Measurements from ENCODE around the gene OLIG2.

Gene OLIG2

GRCh38 chr21:33019885-33020557, 5.7 kb upstream of the OLIG2 start:
- DNase-seq (ENCODE audit: low read depth in 2 of 2, low spot score in 1 of 2): no peak

GRCh38 chr21:33020558-33021100, 5.1 kb upstream of the OLIG2 start:
- no peak for DNase-seq (ENCODE audit: low read depth in 2 of 2, low spot score in 1 of 2)

GRCh38 chr21:33021150-33021549, 4.6 kb upstream of the OLIG2 start:
- DNase-seq (ENCODE audit: low read depth in 2 of 2, low spot score in 1 of 2): no peak

DNA sequence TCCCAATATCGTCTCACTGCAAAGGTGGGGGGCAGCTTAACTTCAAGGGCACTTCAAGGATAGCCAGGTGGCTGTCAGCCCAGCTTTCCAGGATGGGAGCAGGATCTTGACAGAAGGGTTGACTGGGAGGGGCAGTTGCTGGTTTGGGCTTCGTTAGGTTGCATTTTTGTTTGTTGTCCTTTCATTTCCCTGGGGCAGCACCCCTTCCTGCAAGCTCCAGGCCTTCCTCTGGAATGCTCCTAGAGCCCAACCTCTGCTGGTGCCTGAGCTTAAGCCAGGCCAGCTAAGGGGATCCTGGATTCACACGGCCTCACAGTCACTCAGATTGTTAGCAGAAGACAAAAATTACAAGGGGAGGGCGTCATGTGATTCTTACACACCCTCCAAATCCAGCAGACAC, 4.1 kb upstream of the OLIG2 start:
- DNase-seq (ENCODE audit: low read depth in 2 of 2, low spot score in 1 of 2): no peak

DNA sequence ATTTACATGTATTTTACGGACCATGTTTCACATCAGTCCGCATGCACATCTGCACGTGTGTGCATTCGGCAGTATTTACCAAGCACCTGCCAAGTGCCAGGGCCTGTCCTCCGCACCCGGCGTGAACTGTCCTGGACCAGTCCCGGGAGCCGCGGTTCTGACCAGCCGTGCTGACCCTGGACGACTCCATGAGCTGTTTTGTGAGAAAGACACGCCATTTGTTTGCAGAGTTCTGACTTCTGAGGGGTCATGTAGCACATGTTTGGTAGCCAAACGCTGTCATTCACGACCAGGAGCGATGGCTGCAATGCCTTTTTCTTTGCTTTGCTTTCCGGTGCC, 3.3 kb upstream of the OLIG2 start:
- no peak for DNase-seq (ENCODE audit: low read depth in 2 of 2, low spot score in 1 of 2)

- no peak for DNase-seq (ENCODE audit: low read depth in 2 of 2, low spot score in 1 of 2)
Measured at GRCh38 chr21:33022828-33023573, 2.7 kb upstream of the OLIG2 start.

GRCh38 chr21:33023574-33024200, 2.0 kb upstream of the OLIG2 start:
- DNase-seq (ENCODE audit: low read depth in 2 of 2, low spot score in 1 of 2): no peak

GRCh38 chr21:33024201-33025103, 1.3 kb upstream of the OLIG2 start:
- DNase-seq (ENCODE audit: low read depth in 2 of 2, low spot score in 1 of 2): no peak

DNA sequence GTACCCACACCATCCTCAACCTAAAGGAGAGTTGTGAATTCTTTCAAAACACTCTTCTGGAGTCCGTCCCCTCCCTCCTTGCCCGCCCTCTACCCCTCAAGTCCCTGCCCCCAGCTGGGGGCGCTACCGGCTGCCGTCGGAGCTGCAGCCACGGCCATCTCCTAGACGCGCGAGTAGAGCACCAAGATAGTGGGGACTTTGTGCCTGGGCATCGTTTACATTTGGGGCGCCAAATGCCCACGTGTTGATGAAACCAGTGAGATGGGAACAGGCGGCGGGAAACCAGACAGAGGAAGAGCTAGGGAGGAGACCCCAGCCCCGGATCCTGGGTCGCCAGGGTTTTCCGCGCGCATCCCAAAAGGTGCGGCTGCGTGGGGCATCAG, 638 bp upstream of the OLIG2 start:
- DNase-seq (ENCODE audit: low read depth in 2 of 2, low spot score in 1 of 2): no peak

- no peak for DNase-seq (ENCODE audit: low read depth in 2 of 2, low spot score in 1 of 2)
Measured at GRCh38 chr21:33026443-33026858, 716 bp downstream of the OLIG2 start.

- DNase-seq (ENCODE audit: low read depth in 2 of 2, low spot score in 1 of 2): no peak
Measured at GRCh38 chr21:33026878-33027400, 1.2 kb downstream of the OLIG2 start.

DNA sequence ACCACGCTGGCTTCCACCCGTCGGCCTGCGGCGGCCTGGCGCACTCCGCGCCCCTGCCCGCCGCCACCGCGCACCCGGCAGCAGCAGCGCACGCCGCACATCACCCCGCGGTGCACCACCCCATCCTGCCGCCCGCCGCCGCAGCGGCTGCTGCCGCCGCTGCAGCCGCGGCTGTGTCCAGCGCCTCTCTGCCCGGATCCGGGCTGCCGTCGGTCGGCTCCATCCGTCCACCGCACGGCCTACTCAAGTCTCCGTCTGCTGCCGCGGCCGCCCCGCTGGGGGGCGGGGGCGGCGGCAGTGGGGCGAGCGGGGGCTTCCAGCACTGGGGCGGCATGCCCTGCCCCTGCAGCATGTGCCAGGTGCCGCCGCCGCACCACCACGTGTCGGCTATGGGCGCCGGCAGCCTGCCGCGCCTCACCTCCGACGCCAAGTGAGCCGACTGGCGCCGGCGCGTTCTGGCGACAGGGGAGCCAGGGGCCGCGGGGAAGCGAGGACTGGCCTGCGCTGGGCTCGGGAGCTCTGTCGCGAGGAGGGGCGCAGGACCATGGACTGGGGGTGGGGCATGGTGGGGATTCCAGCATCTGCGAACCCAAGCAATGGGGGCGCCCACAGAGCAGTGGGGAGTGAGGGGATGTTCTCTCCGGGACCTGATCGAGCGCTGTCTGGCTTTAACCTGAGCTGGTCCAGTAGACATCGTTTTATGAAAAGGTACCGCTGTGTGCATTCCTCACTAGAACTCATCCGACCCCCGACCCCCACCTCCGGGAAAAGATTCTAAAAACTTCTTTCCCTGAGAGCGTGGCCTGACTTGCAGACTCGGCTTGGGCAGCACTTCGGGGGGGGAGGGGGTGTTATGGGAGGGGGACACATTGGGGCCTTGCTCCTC, 1.9 kb downstream of the OLIG2 start:
- no peak for DNase-seq (ENCODE audit: low read depth in 2 of 2, low spot score in 1 of 2)

- DNase-seq (ENCODE audit: low read depth in 2 of 2, low spot score in 1 of 2): no peak
Measured at GRCh38 chr21:33028287-33028670, 2.5 kb downstream of the OLIG2 start.

GRCh38 chr21:33028773-33029384, 3.1 kb downstream of the OLIG2 start:
- DNase-seq (ENCODE audit: low read depth in 2 of 2, low spot score in 1 of 2): no peak

DNA sequence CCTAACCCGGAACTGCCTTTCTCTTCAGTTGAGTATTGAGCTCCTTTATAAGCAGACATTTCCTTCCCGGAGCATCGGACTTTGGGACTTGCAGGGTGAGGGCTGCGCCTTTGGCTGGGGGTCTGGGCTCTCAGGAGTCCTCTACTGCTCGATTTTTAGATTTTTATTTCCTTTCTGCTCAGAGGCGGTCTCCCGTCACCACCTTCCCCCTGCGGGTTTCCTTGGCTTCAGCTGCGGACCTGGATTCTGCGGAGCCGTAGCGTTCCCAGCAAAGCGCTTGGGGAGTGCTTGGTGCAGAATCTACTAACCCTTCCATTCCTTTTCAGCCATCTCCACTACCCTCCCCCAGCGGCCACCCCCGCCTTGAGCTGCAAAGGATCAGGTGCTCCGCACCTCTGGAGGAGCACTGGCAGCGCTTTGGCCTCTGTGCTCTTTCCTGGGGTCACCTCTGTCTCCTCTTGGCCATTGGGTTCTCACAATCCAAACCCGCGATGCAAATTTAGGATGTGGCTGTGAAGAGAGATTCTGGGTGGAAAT, 3.7 kb downstream of the OLIG2 start:
- no peak for DNase-seq (ENCODE audit: low read depth in 2 of 2, low spot score in 1 of 2)

DNA sequence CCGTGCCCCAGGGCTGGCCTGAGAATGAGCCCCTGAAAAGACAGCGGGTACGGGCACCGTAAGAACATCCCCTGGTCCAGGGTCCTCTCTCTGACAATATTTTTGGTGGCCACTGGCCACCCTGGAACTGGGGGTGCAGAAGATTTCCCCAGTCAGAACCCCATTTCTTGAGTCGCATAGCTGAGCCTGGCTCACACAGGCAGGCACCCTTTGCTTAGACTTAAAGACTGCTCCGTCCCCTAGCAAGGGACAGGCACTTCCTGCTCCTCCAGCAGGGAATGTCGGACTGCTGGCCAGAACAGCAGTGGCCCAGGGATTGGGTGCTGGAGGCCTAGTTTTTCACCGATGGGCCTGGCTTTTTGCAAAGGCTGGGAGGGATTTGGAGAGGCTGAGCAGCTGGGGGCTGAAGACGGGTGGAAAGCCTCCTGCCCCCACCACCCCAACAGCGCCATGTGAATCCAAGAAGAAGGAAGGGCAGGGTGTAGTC, 4.3 kb downstream of the OLIG2 start:
- no peak for DNase-seq (ENCODE audit: low read depth in 2 of 2, low spot score in 1 of 2)

GRCh38 chr21:33030633-33031032, 4.9 kb downstream of the OLIG2 start:
- no peak for DNase-seq (ENCODE audit: low read depth in 2 of 2, low spot score in 1 of 2)

- DNase-seq (ENCODE audit: low read depth in 2 of 2, low spot score in 1 of 2): no peak
Measured at GRCh38 chr21:33031152-33031911, 5.6 kb downstream of the OLIG2 start.

All from stimulated activated CD8-positive, alpha-beta memory T cell treated with anti-CD3 and anti-CD28 coated beads, Interleukin-4, amount 100 ng/mL, for 1 hour (primary cell).